Measurements from ENCODE around the gene SH3TC1. TPM values are rescaled to one million over a fixed set of nuclear protein-coding genes. Genes with fewer than 3 reads are reported as not detected.

The SH3TC1 gene
- total and polyA plus RNA-seq, 2 of the 13 experiments (the other 11 are each of a cell fraction or from before 2014, with no cell fraction given): 14.9 to 21.8 TPM

DNA sequence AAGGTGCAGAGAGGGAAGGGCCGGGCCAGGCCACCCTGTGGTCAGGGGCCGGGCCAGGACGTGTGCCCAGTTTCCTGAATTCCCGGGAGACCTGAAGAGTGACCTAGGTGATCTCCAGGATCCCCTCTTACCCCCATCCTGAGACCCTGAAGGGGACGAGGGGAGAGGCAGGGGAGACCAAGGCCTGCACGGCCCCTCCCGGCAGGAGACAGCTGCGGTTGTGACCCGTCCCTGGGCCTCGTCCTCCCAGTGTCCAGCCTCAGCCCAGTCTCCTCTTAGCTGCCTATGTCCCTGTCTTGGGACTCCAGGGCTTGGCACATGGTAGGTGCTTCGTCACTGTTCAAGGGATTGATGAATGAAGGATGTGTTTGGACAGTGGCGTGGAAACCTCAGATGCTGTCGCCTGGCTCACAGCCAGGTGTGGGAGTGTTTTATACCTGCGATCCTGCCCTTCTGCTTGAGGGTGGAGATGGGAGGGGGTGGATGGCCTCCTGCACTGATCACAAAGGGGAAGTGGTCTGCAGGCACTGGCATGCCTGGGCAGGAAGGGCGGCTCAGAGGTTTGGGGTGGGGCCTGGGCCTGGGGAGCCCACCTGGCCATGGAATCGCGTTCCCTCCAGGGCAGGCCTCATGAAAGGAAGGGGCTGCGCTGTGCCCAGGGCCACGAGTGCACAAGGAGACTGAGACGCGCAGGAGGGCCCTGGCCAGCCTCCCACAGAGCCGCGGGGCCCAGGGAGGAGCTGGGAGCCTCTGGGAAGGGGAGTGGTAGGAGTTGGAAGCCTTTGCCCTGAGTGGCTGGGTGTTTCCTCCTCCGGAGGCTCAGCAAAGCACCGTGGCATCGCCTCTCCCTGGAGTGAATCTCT, 6.9 kb downstream of the SH3TC1 start:
- H3K4me2 ChIP-seq (ENCODE audit: low read depth, low read length): no peak overlapping the region
- ATAC-seq (no peak), FAIRE-seq (no peak), DNase-seq (ENCODE audit: low spot score) (no peak)
- H3K4me1 ChIP-seq (ENCODE audit: insufficient read depth, low read length): peaks cover 40% of the 10 kb centered on the region
- ChIA-PET POLR2A (no interaction called here), CTCF (ENCODE audit: low intra/inter-chr PET ratio, low total read pairs) (no interaction called here)
- intact Hi-C loops (cut with micrococcal nuclease; ENCODE audit: unreplicated experiment) (no loop called here), in situ Hi-C loops (cut with HindIII; ENCODE audit: extremely low pct_ligation_motif_present, low pct_unique_long_range_greater_than_20kb) (no loop called here)
- no TSS peak for BruUV-seq (replicated peaks)
- peaks cover 24% of the 10 kb centered on the region; the same call in 1 of the 2 replicates for H4K20me1 ChIP-seq (ENCODE audit: insufficient read depth, low read length)
- TF ChIP-seq RBFOX2 (IDR thresholded peaks at IDR 0.05; ENCODE audit: low read depth, low read length) (peak; percentile 62), ZSCAN20 (CRISPR knock-in tag; IDR thresholded peaks at IDR 0.05; ENCODE audit: borderline replicate concordance) (no peak), NCOA1 (CRISPR knock-in tag; IDR thresholded peaks at IDR 0.05) (no peak), HNRNPUL1 (IDR thresholded peaks at IDR 0.05; ENCODE audit: low read depth, low read length) (no peak), AGO2 (optimal IDR thresholded peaks at IDR 0.05; ENCODE audit: low read depth, low read length) (peak; percentile 27)
- H3K9me3 ChIP-seq (ENCODE audit: low read length): no peaks in the 10 kb centered on the region
- WGBS (ENCODE audit: low lambda C conversion rate): 93% methylated on average over 17 of the region's 26 CpGs
- no peak overlapping the region for H2AFZ ChIP-seq (ENCODE audit: low read length)
- H3K4me3 ChIP-seq (replicated peaks in 1 of 3; ENCODE audit: insufficient read depth in 1 of 3, low read depth in 2 of 3, low read length in 3 of 3): no peak overlapping the region
- peaks cover 37% of the 10 kb centered on the region for H3K79me2 ChIP-seq (ENCODE audit: insufficient read depth, low read length)
- no peak overlapping the region for H3K9ac ChIP-seq (ENCODE audit: insufficient read depth, low read depth, low read length)
- H3K27ac ChIP-seq (ENCODE audit: extremely low read length, insufficient read depth, low read length): no peak overlapping the region
- no peaks in the 10 kb centered on the region for H3K27me3 ChIP-seq (ENCODE audit: control insufficient read depth in 1 of 2, insufficient read depth in 2 of 2, low read length in 2 of 2)
- H3K36me3 ChIP-seq (replicated peaks in 1 of 2; ENCODE audit: control insufficient read depth in 1 of 2, insufficient read depth in 2 of 2, low read length in 2 of 2): peaks cover 13 to 37% of the 10 kb centered on the region in 2 experiments; a peak in 4 of 5 replicates

DNA sequence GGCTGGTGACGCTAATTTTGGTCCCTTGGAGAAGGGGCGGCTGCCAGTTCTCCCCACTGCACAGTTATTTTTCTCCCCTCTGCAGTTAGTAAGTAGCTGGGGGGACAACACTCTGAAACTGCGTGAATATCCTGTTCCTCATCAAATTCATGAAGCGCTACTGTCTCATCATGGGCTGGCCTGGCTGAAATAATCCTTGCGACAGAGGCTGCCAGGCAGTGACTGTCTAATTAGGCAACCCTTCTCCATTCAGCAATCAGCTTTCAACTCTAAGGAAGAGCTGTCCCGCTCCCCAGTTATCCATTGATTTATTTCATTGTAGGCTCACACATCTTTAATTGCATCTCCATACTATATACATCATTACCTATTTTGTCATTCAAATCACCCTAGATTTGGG, 8.2 kb downstream of the SH3TC1 start:
- ChIA-PET POLR2A (no interaction called here), CTCF (ENCODE audit: low intra/inter-chr PET ratio, low total read pairs) (no interaction called here)
- Histone ChIP-seq H3K4me3 (replicated peaks in 1 of 3; ENCODE audit: insufficient read depth in 1 of 3, low read depth in 2 of 3, low read length in 3 of 3) (no peak overlapping the region), H3K79me2 (ENCODE audit: insufficient read depth, low read length) (peaks cover 25% of the 10 kb centered on the region), H3K27ac (ENCODE audit: extremely low read length, insufficient read depth, low read length) (no peak overlapping the region), H3K9ac (ENCODE audit: insufficient read depth, low read depth, low read length) (no peak overlapping the region), H3K36me3 (replicated peaks in 1 of 2; ENCODE audit: control insufficient read depth in 1 of 2, insufficient read depth in 2 of 2, low read length in 2 of 2) (peaks cover 13 to 37% of the 10 kb centered on the region in 2 experiments; a peak in 4 of 5 replicates), H4K20me1 (ENCODE audit: insufficient read depth, low read length) (peaks cover 24% of the 10 kb centered on the region; the same call in 1 of the 2 replicates), H3K4me1 (ENCODE audit: insufficient read depth, low read length) (peaks cover 26% of the 10 kb centered on the region), H3K9me3 (ENCODE audit: low read length) (no peaks in the 10 kb centered on the region), H2AFZ (ENCODE audit: low read length) (no peak overlapping the region), H3K4me2 (ENCODE audit: low read depth, low read length) (no peak overlapping the region), H3K27me3 (ENCODE audit: control insufficient read depth in 1 of 2, insufficient read depth in 2 of 2, low read length in 2 of 2) (no peaks in the 10 kb centered on the region)
- ATAC-seq (no peak), FAIRE-seq (no peak), DNase-seq (ENCODE audit: low spot score) (no peak)
- in situ Hi-C loops (cut with HindIII; ENCODE audit: extremely low pct_ligation_motif_present, low pct_unique_long_range_greater_than_20kb) (no loop called here), intact Hi-C loops (cut with micrococcal nuclease; ENCODE audit: unreplicated experiment) (no loop called here)
- 95% methylated on average over 6 of the region's 6 CpGs for WGBS (ENCODE audit: low lambda C conversion rate)
- no peak for TF ChIP-seq GABPB1 (CRISPR knock-in tag; IDR thresholded peaks at IDR 0.05)
- no peak for TF ChIP-seq ATF7 (IDR thresholded peaks at IDR 0.05)
- no peak for TF ChIP-seq ATF7 (CRISPR knock-in tag; IDR thresholded peaks at IDR 0.05)
- no peak for TF ChIP-seq SMAD1 (CRISPR knock-in tag; IDR thresholded peaks at IDR 0.05; ENCODE audit: borderline replicate concordance, low read depth)
- TF ChIP-seq FOXA3 (CRISPR knock-in tag; IDR thresholded peaks at IDR 0.05): no peak
- TF ChIP-seq, protein P1, sequence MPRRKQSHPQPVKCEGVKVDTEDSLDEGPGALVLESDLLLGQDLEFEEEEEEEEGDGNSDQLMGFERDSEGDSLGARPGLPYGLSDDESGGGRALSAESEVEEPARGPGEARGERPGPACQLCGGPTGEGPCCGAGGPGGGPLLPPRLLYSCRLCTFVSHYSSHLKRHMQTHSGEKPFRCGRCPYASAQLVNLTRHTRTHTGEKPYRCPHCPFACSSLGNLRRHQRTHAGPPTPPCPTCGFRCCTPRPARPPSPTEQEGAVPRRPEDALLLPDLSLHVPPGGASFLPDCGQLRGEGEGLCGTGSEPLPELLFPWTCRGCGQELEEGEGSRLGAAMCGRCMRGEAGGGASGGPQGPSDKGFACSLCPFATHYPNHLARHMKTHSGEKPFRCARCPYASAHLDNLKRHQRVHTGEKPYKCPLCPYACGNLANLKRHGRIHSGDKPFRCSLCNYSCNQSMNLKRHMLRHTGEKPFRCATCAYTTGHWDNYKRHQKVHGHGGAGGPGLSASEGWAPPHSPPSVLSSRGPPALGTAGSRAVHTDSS (CRISPR knock-in tag; conservative IDR thresholded peaks at IDR 0.05): no peak
- no peak for TF ChIP-seq RCOR2 (CRISPR knock-in tag; IDR thresholded peaks at IDR 0.05)
- no peak for TF ChIP-seq ETV5 (CRISPR knock-in tag; IDR thresholded peaks at IDR 0.05; ENCODE audit: borderline replicate concordance)
- no peak for TF ChIP-seq DR1 (CRISPR knock-in tag; IDR thresholded peaks at IDR 0.05)
- TF ChIP-seq ISL2 (CRISPR knock-in tag; IDR thresholded peaks at IDR 0.05): no peak
- no peak for TF ChIP-seq NR2F1 (CRISPR knock-in tag; IDR thresholded peaks at IDR 0.05)
- TF ChIP-seq, protein P2, sequence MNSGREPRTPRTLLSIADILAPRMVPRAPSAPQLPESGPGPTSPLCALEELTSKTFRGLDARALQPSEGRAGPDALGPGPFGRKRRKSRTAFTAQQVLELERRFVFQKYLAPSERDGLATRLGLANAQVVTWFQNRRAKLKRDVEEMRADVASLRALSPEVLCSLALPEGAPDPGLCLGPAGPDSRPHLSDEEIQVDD (CRISPR knock-in tag; IDR thresholded peaks at IDR 0.05; ENCODE audit: borderline replicate concordance): no peak
- no TSS peak for BruUV-seq (replicated peaks)

Measured in HepG2 (cell line).